GM23248 (cell line): ENCODE data around the gene DYSF.

Source experiments
- EZH2 ChIP-seq: fragments of 200-600 bp; sonication (generic); IDR thresholded peaks from 2 replicates; pipeline ENCODE4 v1.6.1; 2018; ENCODE audit warnings: antibody characterized with exemption, mild to moderate bottlenecking; ENCODE audit not compliant: insufficient read depth, poor library complexity, severe bottlenecking
- EZH2phosphoT487 ChIP-seq: fragments of 200-600 bp; sonication (generic); IDR thresholded peaks from 2 replicates; pipeline ENCODE4 v1.6.1; 2018; ENCODE audit warnings: antibody characterized with exemption, moderate library complexity, mild to moderate bottlenecking, low read depth; ENCODE audit not compliant: insufficient read depth

DNA sequence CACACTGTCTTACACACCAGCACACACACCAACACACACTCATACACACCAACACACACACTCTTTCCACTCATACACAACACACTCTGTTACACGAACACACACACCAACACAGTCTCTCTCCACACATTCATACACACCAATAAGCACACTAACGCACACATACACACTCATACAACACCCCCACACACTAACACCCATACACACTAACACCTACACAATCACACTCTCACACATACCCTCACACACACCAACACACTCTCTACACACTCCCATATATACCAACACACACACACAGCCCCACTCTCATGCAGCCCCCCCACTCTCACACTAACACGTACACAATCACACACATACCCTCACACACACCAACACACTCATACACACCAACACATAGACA is 123.8 kb downstream of the DYSF start:
- TF ChIP-seq EZH2 (no peak), EZH2phosphoT487 (no peak)
